Heart left ventricle (tissue), 16 donors: ENCODE measurements around the gene DOCK3. TPM values are rescaled to one million over a fixed set of nuclear protein-coding genes. Genes with fewer than 3 reads are reported as not detected.

Experiments used
- ATAC-seq, 4 donors: fragments of 200-7000 bp; cut with Tn5 transposase; one replicate each; pipeline ENCODE4 v1.9.1; 2020 to 2022; ENCODE audit warnings: moderate library complexity in 4 of 4, mild to moderate bottlenecking in 3 of 4, moderate number of reproducible peaks in 1 of 4
- DNase-seq, 5 donors: peaks; one replicate each; pipeline ENCODE4 v3.0.0-alpha.2; 2020
- H3K27ac ChIP-seq, 12 donors: fragments of 200-600 bp; sonication (generic) in 4 of 12; one replicate each; pipeline versions ENCODE4 v1.5.0 to v1.8.0; 2016 to 2022; ENCODE audit warnings: mild to moderate bottlenecking in 2 of 12
- H3K27me3 ChIP-seq, 9 donors: fragments of 200-600 bp; sonication (generic) in 2 of 9; one replicate each; pipeline versions ENCODE4 v1.5.1 to v1.8.0; 2016 to 2022; ENCODE audit warnings: mild to moderate bottlenecking in 3 of 9
- H3K36me3 ChIP-seq, 9 donors: fragments of 200-600 bp; sonication (generic) in 2 of 9; one replicate each; pipeline versions ENCODE4 v1.5.0 to v1.8.0; 2018 to 2022; ENCODE audit warnings: mild to moderate bottlenecking in 2 of 9
- H3K4me1 ChIP-seq, 12 donors: fragments of 200-600 bp; sonication (generic) in 4 of 12; one replicate each; pipeline versions ENCODE4 v1.5.0 to v1.8.0; 2016 to 2022; ENCODE audit warnings: mild to moderate bottlenecking in 3 of 12
- H3K4me3 ChIP-seq, 12 donors: fragments of 200-600 bp; sonication (generic) in 4 of 12; one replicate each; pipeline versions ENCODE4 v1.5.0 to v1.8.0; 2017 to 2022; ENCODE audit warnings: mild to moderate bottlenecking in 9 of 12, moderate library complexity in 4 of 12
- H3K9me3 ChIP-seq, 12 donors: fragments of 200-600 bp; sonication (generic) in 4 of 12; one replicate each; pipeline versions ENCODE4 v1.5.0 to v1.8.0; 2016 to 2022; ENCODE audit warnings: mild to moderate bottlenecking in 1 of 12
- POLR2A ChIP-seq, 2 donors: fragments of 450-650 bp; IDR thresholded peaks; one replicate each; pipeline ENCODE4 v1.6.1; 2017; ENCODE audit warnings: antibody characterized with exemption in 2 of 2, mild to moderate bottlenecking in 2 of 2, moderate library complexity in 2 of 2
- WGBS, 4 donors: extraction: QIAGEN DNeasy Blood & Tissue Kit in 2 of 4; methylation state at CpG; one replicate each; pipeline versions ENCODE4 v1.1.5 to v1.1.7; 2013 to 2018; 5-methylcytosine and 5-hydroxymethylcytosine counted together
- intact Hi-C, 10 donors: fragments of 100-400 bp; cut with DNase I; formaldehyde crosslinking; loops; one replicate each; pipeline versions ENCODE4 v1.11.1 to v1.14.2; 2022
- polyA plus RNA-seq, 2 donors: library from polyadenylated mRNA; stranded (reverse); fragments of 200-250 nt; gene quantifications; one replicate each; pipeline ENCODE4 v1.2.3, GENCODE V29; 2013
- total RNA-seq, 9 donors: library from RNA; depleted of rRNA in 2 of 9; stranded (reverse); fragments of >200 nt in 2 of 9; fragmentation: NEBNext Ultra II Directional in 3 of 9; extraction: Animal tissue kit (Norgen Biotek cat#: 25700) in 3 of 9; gene quantifications; one replicate each; pipeline versions ENCODE4 v1.1.0 to v1.2.4, GENCODE V29; 2016 to 2023
- TF ChIP-seq, protein P1 (sequence below), 12 donors: fragments of 200-600 bp; sonication (generic) in 4 of 12; IDR thresholded peaks; one replicate each; pipeline versions ENCODE4 v1.5.0 to v1.8.0; 2018 to 2022; ENCODE audit warnings: antibody characterized with exemption in 12 of 12, mild to moderate bottlenecking in 5 of 12
- donor health status: ischemic (EF 13 %, LVEDD 7.1; RV severe dilation, severe dysfunction).
- donor health status: healthy with polysubstance abuse.
- donor health status: DM: no; HTN: yes; CAD: no.
- donor health status: DM: no; HTN: no; CAD: no.
- donor health status: ischemic (EF 25% LVEDD 6.9; RV normal size, moderate dysfunction).
- donor health status: ischemic (EF 25% LVEDD 5.7; RV mildly dilated, moderate dysfunction).
- donor health status: healthy.
- donor health status: DM: yes; HTN: yes; CAD: no.
- donor health status: ischemic (EF 35%, LVEDD 5.7; RV mildly dilated, moderate dysfunction).
- donor health status: nonischemic (EF 11% LVEDD 7.7; RV severe dilation, severe dysfunction).
- donor health status: DM: yes; HTN: yes; CAD: no.
- donor health status: PGD.
- donor health status: ischemic (EF 29% LVEDD 5.4; RV normal size, mild dysfunction).
- donor health status: nonischemic (EF 23%, LVEDD 6.1; RV moderate dilation, normal function).

Gene DOCK3
- total and polyA plus RNA-seq, 11 donors, result 2.0 to 6.7 (median 4.8) TPM

DNA sequence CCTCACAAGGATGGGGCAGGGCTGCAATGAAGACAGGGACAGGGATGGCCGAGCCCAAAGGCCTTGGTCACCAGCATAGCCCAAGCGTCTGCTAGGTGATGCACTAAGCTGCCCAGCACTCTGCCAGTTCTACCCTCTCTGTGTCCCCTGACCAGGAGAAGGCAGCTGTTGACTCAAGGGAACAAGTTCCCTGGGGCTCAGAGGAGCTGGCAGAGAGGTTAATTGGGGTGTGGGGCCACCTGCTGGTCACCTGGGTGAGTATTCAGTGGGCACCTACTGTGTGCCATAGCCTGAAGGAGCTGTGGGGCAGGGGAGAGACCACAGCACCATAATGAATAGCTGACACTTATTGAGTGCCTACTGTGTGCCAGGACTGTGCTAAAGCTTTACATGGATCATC, 22.0 kb upstream of the DOCK3 start:
- no peak for TF ChIP-seq POLR2A (IDR thresholded peaks at IDR 0.05)
- TF ChIP-seq, protein P1, sequence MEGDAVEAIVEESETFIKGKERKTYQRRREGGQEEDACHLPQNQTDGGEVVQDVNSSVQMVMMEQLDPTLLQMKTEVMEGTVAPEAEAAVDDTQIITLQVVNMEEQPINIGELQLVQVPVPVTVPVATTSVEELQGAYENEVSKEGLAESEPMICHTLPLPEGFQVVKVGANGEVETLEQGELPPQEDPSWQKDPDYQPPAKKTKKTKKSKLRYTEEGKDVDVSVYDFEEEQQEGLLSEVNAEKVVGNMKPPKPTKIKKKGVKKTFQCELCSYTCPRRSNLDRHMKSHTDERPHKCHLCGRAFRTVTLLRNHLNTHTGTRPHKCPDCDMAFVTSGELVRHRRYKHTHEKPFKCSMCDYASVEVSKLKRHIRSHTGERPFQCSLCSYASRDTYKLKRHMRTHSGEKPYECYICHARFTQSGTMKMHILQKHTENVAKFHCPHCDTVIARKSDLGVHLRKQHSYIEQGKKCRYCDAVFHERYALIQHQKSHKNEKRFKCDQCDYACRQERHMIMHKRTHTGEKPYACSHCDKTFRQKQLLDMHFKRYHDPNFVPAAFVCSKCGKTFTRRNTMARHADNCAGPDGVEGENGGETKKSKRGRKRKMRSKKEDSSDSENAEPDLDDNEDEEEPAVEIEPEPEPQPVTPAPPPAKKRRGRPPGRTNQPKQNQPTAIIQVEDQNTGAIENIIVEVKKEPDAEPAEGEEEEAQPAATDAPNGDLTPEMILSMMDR (IDR thresholded peaks at IDR 0.05), result peak in 11 of 12 donors; percentile 34 to 60 (median 44)
- Histone ChIP-seq H3K9me3 (no peaks in the 10 kb centered on the region), H3K27ac (peak overlapping the region in 6 of 12 donors; percentile 0 to 97 (median 84)), H3K36me3 (peaks cover 0 to 29% (median 0%) of the 10 kb centered on the region in 9 donors), H3K4me3 (no peak overlapping the region), H3K4me1 (peaks cover 0 to 48% (median 19%) of the 10 kb centered on the region in 12 donors), H3K27me3 (no peaks in the 10 kb centered on the region)
- ATAC-seq (peak in 3 of 4 donors; percentile 9 to 40 (median 14)), DNase-seq (peak in 3 of 5 donors; percentile 41 to 59 (median 56))
- 57 to 71% (median 64%) methylated on average over 2 of the region's 2 CpGs for WGBS, 4 donors
- intact Hi-C loops, result loop anchor here in 7 of 10 donors (1.0 to 10.0 kb wide), 3 partner anchors 35 to 78 kb away; partner anchors contain the start of gene MAPKAPK3 (in 4 of the 7)

DNA sequence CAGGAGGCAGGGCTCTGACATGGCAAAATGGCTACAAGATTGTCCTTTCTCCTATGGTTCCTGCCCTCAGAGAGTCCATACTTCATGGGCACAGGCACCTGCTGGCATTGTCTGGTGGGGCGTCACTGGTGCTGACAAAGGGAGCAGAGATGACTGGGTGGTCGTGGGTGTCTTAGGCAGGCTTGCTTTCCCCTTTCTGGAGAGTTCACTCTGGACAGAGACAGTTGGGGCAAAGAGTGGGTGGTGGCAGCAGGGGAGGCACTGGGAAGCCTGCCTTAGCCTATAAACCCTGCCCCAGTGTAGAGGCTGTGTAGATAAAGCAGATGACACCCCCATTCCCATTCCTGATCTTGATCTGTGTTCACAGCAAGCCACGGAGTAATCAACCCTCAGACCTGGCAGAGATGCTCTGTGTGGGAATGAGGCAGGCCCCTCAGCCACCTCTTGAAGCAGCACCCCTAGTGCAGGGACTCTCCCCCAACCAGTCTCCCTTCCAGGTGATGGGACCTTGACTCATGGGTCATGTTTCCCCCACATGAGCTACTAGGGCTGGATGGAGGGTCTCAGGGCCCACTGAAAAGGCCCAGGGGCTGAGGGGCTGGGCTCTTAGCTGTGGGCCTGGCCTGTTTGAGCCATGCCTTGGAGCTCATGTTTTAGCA, 20.7 kb upstream of the DOCK3 start:
- H3K4me1 ChIP-seq, result peaks cover 0 to 34% (median 11%) of the 10 kb centered on the region in 12 donors
- DNase-seq (peak in 1 of 5 donors; percentile 20), ATAC-seq (no peak)
- H3K27ac ChIP-seq, result no peak overlapping the region
- WGBS, 4 donors, result 50 to 65% (median 57%) methylated on average over 1 to 3 of the region's 3 CpGs
- H3K27me3 ChIP-seq, result no peaks in the 10 kb centered on the region
- no peaks in the 10 kb centered on the region for H3K9me3 ChIP-seq
- peaks cover 0 to 15% (median 0%) of the 10 kb centered on the region in 9 donors for H3K36me3 ChIP-seq
- H3K4me3 ChIP-seq, result no peak overlapping the region
- intact Hi-C loops, result loop anchor here in 5 of 10 donors (5.0 to 10.0 kb wide), 2 partner anchors 37 to 79 kb away; partner anchors contain the start of gene MAPKAPK3 (in 4 of the 5)
- TF ChIP-seq, protein P1 (IDR thresholded peaks at IDR 0.05), result no peak
- TF ChIP-seq POLR2A (IDR thresholded peaks at IDR 0.05), result no peak

DNA sequence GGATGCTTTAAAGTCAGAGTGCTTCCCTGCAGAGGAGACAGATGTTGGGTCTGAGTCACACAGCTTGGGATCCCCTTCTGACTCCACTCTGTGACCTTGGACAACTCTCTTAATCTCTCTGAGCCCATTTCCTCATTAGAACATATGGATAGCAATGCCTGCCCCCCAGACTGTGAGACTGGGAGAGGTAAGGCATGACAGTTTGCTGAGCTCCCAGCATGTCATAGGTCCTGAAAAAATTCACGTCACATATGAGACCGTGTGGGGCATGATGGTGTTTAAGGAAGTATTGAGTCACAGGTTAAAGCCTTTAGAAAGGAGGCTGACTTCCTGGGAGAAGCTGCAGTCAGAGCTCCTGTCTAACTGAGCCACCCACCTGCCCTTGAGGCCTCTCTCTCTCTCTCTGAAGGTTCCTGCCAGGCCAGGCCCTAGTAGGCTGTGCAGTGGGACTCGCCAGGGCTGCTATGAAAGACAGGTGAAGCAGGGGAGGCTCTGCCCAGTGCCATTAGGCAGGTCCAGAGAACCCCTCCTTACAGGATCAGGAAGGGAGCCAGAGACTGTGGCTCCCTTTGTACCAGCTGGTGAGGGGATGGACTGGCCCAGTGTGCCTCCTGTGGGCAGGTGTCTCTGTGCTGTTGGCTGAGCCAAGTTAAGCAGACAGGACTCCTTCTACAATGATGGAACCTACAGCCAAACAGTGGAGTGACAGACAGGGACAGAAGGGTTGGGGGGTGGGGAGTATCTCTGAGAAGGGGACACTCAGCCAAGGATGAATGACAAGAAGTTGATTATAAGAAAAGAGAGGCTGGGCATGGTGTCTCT, 19.5 kb upstream of the DOCK3 start:
- DNase-seq (peak in 1 of 5 donors; percentile 24), ATAC-seq (peak in 1 of 4 donors; percentile 6)
- TF ChIP-seq, protein P1 (IDR thresholded peaks at IDR 0.05), result no peak
- TF ChIP-seq POLR2A (IDR thresholded peaks at IDR 0.05), result no peak
- Histone ChIP-seq H3K9me3 (no peaks in the 10 kb centered on the region), H3K4me1 (peaks cover 0 to 25% (median 3%) of the 10 kb centered on the region in 12 donors), H3K27me3 (no peaks in the 10 kb centered on the region), H3K36me3 (peaks cover 0 to 4% (median 0%) of the 10 kb centered on the region in 9 donors), H3K4me3 (no peak overlapping the region), H3K27ac (no peak overlapping the region)
- WGBS, 4 donors, result 40 to 75% (median 56%) methylated on average over 2 to 3 of the region's 3 CpGs
- intact Hi-C loops, result loop anchor here in 1 of 10 donors (10.0 kb wide), 1 partner anchor 80 kb away; no protein-coding TSS in a partner anchor
